Kidney (tissue), 14 donors: ENCODE data around the gene RASAL1. TPM values are rescaled to one million over a fixed set of nuclear protein-coding genes. Genes with fewer than 3 reads are reported as not detected.

Experiments used
- DNase-seq, 5 donors: peaks; one replicate each; pipeline ENCODE4 v3.0.0-alpha.2; 2013 to 2020
- FAIRE-seq: peaks from 2 replicates; lab custom pipeline; 2012; peaks lifted over from hg19 to GRCh38; lab: Jason Lieb, UNC
- H3K27ac ChIP-seq, 2 donors: one replicate each; pipeline ENCODE4 v1.7.0; 2013; ENCODE audit warnings: low read depth in 2 of 2, low read length in 2 of 2, inconsistent platforms in 1 of 2
- H3K27me3 ChIP-seq: one replicate; pipeline ENCODE4 v1.7.1; 2013; ENCODE audit warnings: low read length, inconsistent platforms; ENCODE audit not compliant: control insufficient read depth, insufficient read depth
- H3K36me3 ChIP-seq, 3 donors: one replicate each; pipeline versions ENCODE4 v1.7.0 to v1.7.1; 2013; ENCODE audit warnings: low read length in 3 of 3, control low read depth in 1 of 3, inconsistent platforms in 1 of 3; ENCODE audit not compliant: insufficient read depth in 3 of 3, control insufficient read depth in 2 of 3
- H3K4me1 ChIP-seq, 3 donors: one replicate each; pipeline versions ENCODE4 v1.7.0 to v1.7.1; 2013; ENCODE audit warnings: low read length in 3 of 3, inconsistent platforms in 1 of 3, low read depth in 1 of 3; ENCODE audit not compliant: control insufficient read depth in 2 of 3, insufficient read depth in 2 of 3
- H3K4me3 ChIP-seq, 3 donors: one replicate each; pipeline versions ENCODE4 v1.7.0 to v1.8.1; 2013; ENCODE audit warnings: low read length in 3 of 3, control low read depth in 1 of 3, inconsistent platforms in 1 of 3
- H3K9ac ChIP-seq, 3 donors: one replicate each; pipeline versions ENCODE4 v1.7.0 to v1.7.1; 2013; ENCODE audit warnings: low read length in 3 of 3, control low read depth in 1 of 3, inconsistent platforms in 1 of 3
- H3K9me3 ChIP-seq, 3 donors: one replicate each; pipeline versions ENCODE4 v1.7.0 to v1.7.1; 2013; ENCODE audit warnings: low read length in 3 of 3, control low read depth in 1 of 3, inconsistent platforms in 1 of 3; ENCODE audit not compliant: control insufficient read depth in 2 of 3, insufficient read depth in 1 of 3
- CTCF ChIP-seq: IDR thresholded peaks from 3 replicates; pipeline ENCODE4 v1.5.1; 2012; ENCODE audit warnings: mild to moderate bottlenecking, moderate library complexity, borderline replicate concordance; ENCODE audit not compliant: insufficient read depth; ENCODE audit errors: extremely low read depth
- intact Hi-C: fragments of 100-400 bp; cut with DNase I; formaldehyde crosslinking; loops from one replicate; pipeline ENCODE4 v1.11.1; 2022
- polyA plus RNA-seq: library from polyadenylated mRNA; stranded (reverse); fragments of 350-450 nt; fragmentation: Illumina TruSeq; extraction: RNeasy Lipid Tissue Mini Kit (QIAGEN cat#74804); gene quantifications from one replicate; pipeline ENCODE4 v1.2.3, GENCODE V29; 2014; ENCODE audit warnings: low read depth, low replicate concordance; ENCODE audit not compliant: insufficient read depth
- total RNA-seq: library from RNA; stranded (reverse); fragmentation: NEBNext Ultra II Directional; extraction: Animal tissue kit (Norgen Biotek cat#: 25700); gene quantifications from one replicate; pipeline ENCODE4 v1.2.1, GENCODE V29; 2021
- donor health status: control.
- donor health status: control.
- donor health status: control.
- donor health status: control.
- donor health status: control.
- donor health status: DM: yes; HTN: yes; CAD: no.
- donor health status: Normal renal cell carcinoma (clear cell type).

RASAL1 gene
- total and polyA plus RNA-seq, 2 donors from 2014 or later: 23.5 to 58.3 TPM

GRCh38 chr12:113164014-113164413, 28.5 kb upstream of the RASAL1 start:
- intact Hi-C loops: no loop called here
- FAIRE-seq (no peak), DNase-seq (no peak)
- no peak overlapping the region for H3K4me3 ChIP-seq
- H3K27me3 ChIP-seq: no peaks in the 10 kb centered on the region
- no peak for TF ChIP-seq CTCF
- no peak overlapping the region for H3K27ac ChIP-seq
- peaks cover 2 to 57% (median 27%) of the 10 kb centered on the region in 3 donors for H3K36me3 ChIP-seq
- no peaks in the 10 kb centered on the region for H3K4me1 ChIP-seq
- no peak overlapping the region for H3K9ac ChIP-seq
- H3K9me3 ChIP-seq: no peaks in the 10 kb centered on the region

GRCh38 chr12:113163030-113163360, 27.4 kb upstream of the RASAL1 start:
- intact Hi-C loops: no loop called here
- H3K36me3 ChIP-seq: peaks cover 2 to 55% (median 27%) of the 10 kb centered on the region in 3 donors
- no peak for DNase-seq
- no peak overlapping the region for H3K9ac ChIP-seq
- no peaks in the 10 kb centered on the region for H3K27me3 ChIP-seq
- no peak for TF ChIP-seq CTCF
- no peak overlapping the region for H3K27ac ChIP-seq
- no peak overlapping the region for H3K4me3 ChIP-seq
- no peaks in the 10 kb centered on the region for H3K9me3 ChIP-seq
- H3K4me1 ChIP-seq: no peaks in the 10 kb centered on the region
- FAIRE-seq: no peak

- no peaks in the 10 kb centered on the region for H3K27me3 ChIP-seq
- TF ChIP-seq CTCF: no peak
- H3K9me3 ChIP-seq: no peaks in the 10 kb centered on the region
- no peak for DNase-seq
- H3K27ac ChIP-seq: no peak overlapping the region
- no peak overlapping the region for H3K4me3 ChIP-seq
- peaks cover 2 to 58% (median 27%) of the 10 kb centered on the region in 3 donors for H3K36me3 ChIP-seq
- H3K9ac ChIP-seq: no peak overlapping the region
- no peak for FAIRE-seq
- intact Hi-C loops: no loop called here
- no peaks in the 10 kb centered on the region for H3K4me1 ChIP-seq
Measured at GRCh38 chr12:113162102-113163029, 26.8 kb upstream of the RASAL1 start.
